AG09309 (cell line): Measurements from ENCODE around the gene UCK2.
A peak's percentile ranks its signal among the peaks of the same experiment; 100 is the strongest.

Source experiments
- DNase-seq: peaks from one replicate; pipeline ENCODE4 v3.0.0-alpha.2; 2010; ENCODE audit warnings: low read depth
- H3K4me3 ChIP-seq: 2 replicates; pipeline ENCODE4 v1.5.1; 2011; ENCODE audit warnings: mild to moderate bottlenecking, low read depth, low read length, moderate library complexity; ENCODE audit not compliant: control insufficient read depth
- TF ChIP-seq, protein P1 (sequence below): IDR thresholded peaks from 2 replicates; pipeline ENCODE4 v1.5.1; 2011; ENCODE audit warnings: mild to moderate bottlenecking, low read depth, low read length, inconsistent platforms; ENCODE audit not compliant: insufficient read depth, control insufficient read depth; ENCODE audit errors: missing control alignments

UCK2 gene

DNA sequence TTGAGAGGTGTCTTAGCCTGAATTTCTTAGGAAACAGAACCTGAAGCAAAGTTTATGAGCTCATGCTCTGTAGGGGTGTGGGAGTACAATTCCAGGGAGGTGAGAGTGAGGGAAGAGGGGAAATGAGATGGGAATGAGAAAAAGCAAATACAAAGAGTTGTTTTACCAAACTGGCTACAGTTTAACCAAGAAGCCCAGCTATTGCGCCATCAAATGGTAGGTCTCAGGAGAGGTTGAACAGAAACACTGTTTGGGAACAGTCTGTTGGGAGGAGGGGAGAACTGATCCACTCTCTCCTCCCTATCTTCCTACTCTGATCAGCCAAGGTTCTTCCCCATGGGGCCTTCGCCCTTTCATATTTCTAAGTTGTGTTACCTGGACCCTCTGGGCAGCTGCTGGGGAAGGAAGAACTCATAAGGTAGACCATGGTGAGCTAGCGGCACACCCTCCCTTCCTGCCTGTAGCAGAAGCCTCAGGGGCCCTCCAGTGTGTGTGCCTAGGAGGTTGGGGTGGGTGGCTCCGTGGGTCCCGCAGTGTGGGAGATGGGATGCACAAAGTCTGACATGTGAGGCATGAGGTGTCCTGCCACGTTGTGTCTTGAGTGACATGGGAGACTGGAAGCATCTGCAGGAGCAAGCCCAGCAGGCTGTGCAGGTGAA lies 120.5 kb downstream of the UCK2 start:
- no peak for DNase-seq
- H3K4me3 ChIP-seq: no peak overlapping the region
- TF ChIP-seq, protein P1, sequence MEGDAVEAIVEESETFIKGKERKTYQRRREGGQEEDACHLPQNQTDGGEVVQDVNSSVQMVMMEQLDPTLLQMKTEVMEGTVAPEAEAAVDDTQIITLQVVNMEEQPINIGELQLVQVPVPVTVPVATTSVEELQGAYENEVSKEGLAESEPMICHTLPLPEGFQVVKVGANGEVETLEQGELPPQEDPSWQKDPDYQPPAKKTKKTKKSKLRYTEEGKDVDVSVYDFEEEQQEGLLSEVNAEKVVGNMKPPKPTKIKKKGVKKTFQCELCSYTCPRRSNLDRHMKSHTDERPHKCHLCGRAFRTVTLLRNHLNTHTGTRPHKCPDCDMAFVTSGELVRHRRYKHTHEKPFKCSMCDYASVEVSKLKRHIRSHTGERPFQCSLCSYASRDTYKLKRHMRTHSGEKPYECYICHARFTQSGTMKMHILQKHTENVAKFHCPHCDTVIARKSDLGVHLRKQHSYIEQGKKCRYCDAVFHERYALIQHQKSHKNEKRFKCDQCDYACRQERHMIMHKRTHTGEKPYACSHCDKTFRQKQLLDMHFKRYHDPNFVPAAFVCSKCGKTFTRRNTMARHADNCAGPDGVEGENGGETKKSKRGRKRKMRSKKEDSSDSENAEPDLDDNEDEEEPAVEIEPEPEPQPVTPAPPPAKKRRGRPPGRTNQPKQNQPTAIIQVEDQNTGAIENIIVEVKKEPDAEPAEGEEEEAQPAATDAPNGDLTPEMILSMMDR: no peak

DNA sequence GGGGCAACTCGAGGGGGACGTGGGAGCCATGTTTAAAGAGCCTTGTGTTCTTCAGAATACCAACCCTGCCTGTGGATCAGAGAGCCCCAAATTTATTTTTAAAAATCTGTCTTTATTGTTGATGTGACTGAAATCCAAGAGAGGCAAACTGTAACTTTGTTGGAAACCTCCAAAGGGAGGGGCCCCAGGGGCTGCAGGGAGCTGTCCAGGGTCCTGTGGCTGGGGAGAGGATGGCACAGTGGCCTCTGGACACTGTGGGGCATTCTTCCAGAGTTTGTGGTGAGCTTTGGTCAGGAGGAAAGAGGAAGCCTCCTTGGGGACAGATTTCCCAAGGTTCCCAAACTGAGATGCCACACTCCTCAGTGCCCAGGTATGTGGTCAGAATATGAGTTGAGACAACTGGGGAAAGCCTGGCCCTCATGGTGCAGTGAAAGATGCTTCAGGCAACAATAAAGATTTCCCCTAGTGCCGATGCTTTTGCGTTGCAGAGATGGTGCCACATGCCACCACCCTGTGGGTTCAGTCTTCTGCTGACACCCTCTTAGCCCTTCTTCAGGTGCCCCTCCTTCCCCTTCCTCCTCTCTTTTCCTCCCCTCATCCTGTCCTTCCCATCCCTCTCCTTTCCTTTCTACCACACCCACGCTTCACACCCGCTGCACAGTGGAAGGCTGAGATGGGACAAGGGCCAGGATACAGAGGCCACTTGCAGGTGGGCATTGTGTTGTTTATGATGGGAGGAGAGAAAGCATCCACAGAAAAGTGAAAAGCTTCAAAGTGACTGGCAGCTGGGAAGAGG lies 122.1 kb downstream of the UCK2 start:
- H3K4me3 ChIP-seq: no peak overlapping the region
- TF ChIP-seq, protein P1: no peak
- no peak for DNase-seq

DNA sequence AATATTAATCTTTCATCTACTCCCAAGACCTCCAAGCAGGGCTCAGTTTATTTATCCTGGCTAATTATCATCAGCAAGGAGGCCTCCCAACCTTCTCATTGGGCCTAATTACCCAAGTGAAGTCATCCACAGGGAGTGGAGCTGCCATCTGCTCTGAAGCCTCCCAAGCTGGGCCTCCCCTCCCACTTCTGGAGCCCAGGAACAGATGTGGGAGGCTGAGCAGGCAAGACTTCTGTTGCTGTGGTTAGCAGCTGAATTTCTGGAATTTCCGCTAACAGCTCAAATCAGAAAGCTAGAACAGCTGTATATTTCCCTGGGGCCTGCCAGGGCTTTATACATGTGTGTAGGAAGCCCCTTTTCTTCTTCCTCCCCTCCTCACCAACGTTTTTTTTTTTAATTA lies 127.5 kb downstream of the UCK2 start:
- TF ChIP-seq, protein P1: no peak
- no peak overlapping the region for H3K4me3 ChIP-seq
- DNase-seq: peak; percentile 74

DNA sequence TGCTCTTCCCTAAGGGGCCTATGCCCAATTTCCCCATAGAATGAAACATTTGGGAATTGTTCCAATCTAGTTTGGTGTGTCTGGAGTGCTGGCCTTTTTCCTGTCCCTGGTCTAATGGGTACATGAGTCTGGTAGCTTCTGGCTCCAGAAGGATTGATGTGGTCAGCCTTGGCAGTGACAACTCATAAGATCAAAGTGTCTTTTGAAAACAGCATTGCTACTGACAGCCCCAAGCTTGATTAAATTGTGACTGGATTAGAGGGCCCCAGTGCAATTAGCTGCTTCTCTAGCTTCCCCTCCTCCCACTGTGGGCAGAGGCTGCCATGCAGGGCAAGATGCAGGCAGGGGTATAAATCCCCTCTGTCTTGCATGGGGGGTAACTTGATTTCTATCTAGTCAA lies 130.9 kb downstream of the UCK2 start:
- DNase-seq: no peak
- TF ChIP-seq, protein P1: no peak
- no peak overlapping the region for H3K4me3 ChIP-seq

DNA sequence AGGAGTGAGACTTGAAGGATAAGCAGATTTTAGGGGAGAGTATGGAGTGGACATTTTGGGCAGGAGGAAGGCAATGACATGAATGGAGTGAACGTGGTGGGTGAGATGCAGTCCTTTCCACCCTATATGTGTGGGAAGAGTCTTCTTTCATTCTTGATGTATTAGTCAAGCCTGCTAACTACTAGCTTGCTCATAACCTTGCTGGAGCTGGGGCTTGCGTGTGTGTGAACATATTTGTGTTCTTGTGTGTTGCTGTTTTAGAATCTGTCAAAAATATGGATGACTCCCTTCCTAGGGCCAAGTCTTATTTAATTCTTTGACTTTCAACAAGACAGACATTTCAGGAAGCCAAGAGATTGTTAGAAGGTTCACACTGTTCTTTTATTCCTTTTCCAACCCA lies 132.7 kb downstream of the UCK2 start:
- DNase-seq: peak; percentile 11
- TF ChIP-seq, protein P1: no peak
- H3K4me3 ChIP-seq: no peak overlapping the region

DNA sequence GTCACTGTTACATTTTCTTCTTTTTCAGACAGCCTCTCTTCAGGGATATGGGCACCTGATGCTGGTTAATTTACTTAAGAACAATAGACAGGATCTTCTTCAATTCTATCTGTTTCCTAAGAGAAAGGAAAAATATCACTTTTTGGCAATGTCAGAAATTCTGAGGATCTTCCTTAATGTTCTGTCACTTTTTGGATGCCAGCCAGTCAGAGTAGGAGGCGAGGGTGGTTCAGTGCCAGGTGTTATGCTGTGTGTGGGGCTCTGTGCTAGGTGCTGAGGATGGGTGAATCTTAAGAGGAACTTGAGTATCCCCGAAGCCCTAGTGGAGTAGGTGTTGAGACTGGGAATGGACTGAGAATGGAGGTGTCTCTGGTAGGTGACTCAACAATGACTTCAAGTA lies 133.5 kb downstream of the UCK2 start:
- no peak for DNase-seq
- no peak overlapping the region for H3K4me3 ChIP-seq

More for the DNA sequence above, 133.5 kb downstream of the UCK2 start:
- TF ChIP-seq, protein P1: no peak
